K562 (cell line): ENCODE results near the gene BAD. TPM values are rescaled to one million over a fixed set of nuclear protein-coding genes. Genes with fewer than 3 reads are reported as not detected.
A peak's percentile ranks its signal among the peaks of the same experiment; 100 is the strongest.

Source experiments
- BHLHE40 ChIP-seq: IDR thresholded peaks from 2 replicates; pipeline ENCODE4 v1.6.1; 2011; ENCODE audit warnings: low read length, improper control_type of control experiment
- CBX5 ChIP-seq: IDR thresholded peaks from 2 replicates; pipeline ENCODE4 v1.6.1; 2014; ENCODE audit warnings: low read depth, borderline replicate concordance
- CBX8 ChIP-seq: fragments of 200-600 bp; sonication (generic); IDR thresholded peaks from 2 replicates; pipeline ENCODE4 v1.6.1; 2012; ENCODE audit warnings: borderline replicate concordance, mixed run types, low read depth, mild to moderate bottlenecking, moderate library complexity, mixed read lengths, low read length, control low read depth, inconsistent platforms; ENCODE audit not compliant: poor library complexity, severe bottlenecking; ENCODE audit errors: extremely low read depth
- CREB5 ChIP-seq: fragments of 250-450 bp; sonication (Bioruptor Pico); IDR thresholded peaks from 2 replicates; pipeline ENCODE4 v1.5.0; 2020; ENCODE audit warnings: mild to moderate bottlenecking
- DNMT1 ChIP-seq: fragments of 450-650 bp; IDR thresholded peaks from 2 replicates; pipeline ENCODE4 v1.6.1; 2016; ENCODE audit warnings: antibody characterized with exemption, mild to moderate bottlenecking
- FIP1L1 ChIP-seq: fragments of 200-400 bp; formaldehyde crosslinking; IDR thresholded peaks from 2 replicates; pipeline ENCODE4 v1.6.1; 2018; ENCODE audit warnings: mild to moderate bottlenecking, low read depth, low read length; ENCODE audit not compliant: poor library complexity, severe bottlenecking
- GTF2E2 ChIP-seq: fragments of 200-800 bp; sonication (Bioruptor generic); IDR thresholded peaks from 2 replicates; pipeline ENCODE4 v1.6.1; 2016; ENCODE audit warnings: missing genetic modification characterization, missing compliant biosample characterization
- HSF4 ChIP-seq: fragments of 250-450 bp; sonication (Bioruptor Pico); IDR thresholded peaks from 2 replicates; pipeline ENCODE4 v2.1.2; 2022; ENCODE audit warnings: mild to moderate bottlenecking, moderate library complexity, borderline replicate concordance
- LARP7 ChIP-seq: fragments of 450-650 bp; IDR thresholded peaks from 2 replicates; pipeline ENCODE4 v1.6.1; 2016
- MTA2 ChIP-seq: fragments of 450-650 bp; IDR thresholded peaks from 2 replicates; pipeline ENCODE4 v1.6.1; 2016; ENCODE audit warnings: low read depth
- MXI1 ChIP-seq: IDR thresholded peaks from 2 replicates; pipeline ENCODE4 v1.6.1; 2011; ENCODE audit warnings: low read depth, mild to moderate bottlenecking, improper control_type of control experiment, low read length
- RREB1 ChIP-seq: fragments of 250-450 bp; sonication (Bioruptor Pico); IDR thresholded peaks from 2 replicates; pipeline ENCODE4 v1.4.0; 2020
- THAP7 ChIP-seq: fragments of 250-450 bp; sonication (Bioruptor Pico); IDR thresholded peaks from 2 replicates; pipeline ENCODE4 v1.5.0; 2021
- TRIM25 ChIP-seq: fragments of 450-650 bp; IDR thresholded peaks from 2 replicates; pipeline ENCODE4 v1.7.0; 2016; ENCODE audit warnings: borderline replicate concordance
- TSC22D4 ChIP-seq: fragments of 450-650 bp; IDR thresholded peaks from 2 replicates; pipeline ENCODE4 v1.6.1; 2016; ENCODE audit warnings: missing genetic modification characterization, missing biosample characterization, control low read depth
- ZBTB1 ChIP-seq: sonication (generic); formaldehyde crosslinking; IDR thresholded peaks from 2 replicates; pipeline ENCODE4 v1.8.1; 2023; ENCODE audit warnings: missing genetic modification reagents, low read depth, mild to moderate bottlenecking, borderline replicate concordance
- ZNF77 ChIP-seq: fragments of 250-450 bp; sonication (Bioruptor Pico); IDR thresholded peaks from 2 replicates; pipeline ENCODE4 v1.5.0; 2020
- ZNF780A ChIP-seq: fragments of 250-450 bp; sonication (Bioruptor Pico); IDR thresholded peaks from 2 replicates; pipeline ENCODE4 v1.5.0; 2021; ENCODE audit warnings: mild to moderate bottlenecking
- polyA plus RNA-seq, 8 experiments: library from polyadenylated mRNA; depleted of rRNA in 4 of 8; stranded (reverse) in 5 of 8; unstranded in 3 of 8; fragments of >200 nt; fragmentation: Nextera tagmentation in 2 of 8; fragmentation: Illumina TruSeq in 1 of 8; extraction: Ambion mirVana in 2 of 8; extraction: Trizol in 1 of 8; gene quantifications; 2 replicates each; pipeline versions ENCODE4 v1.2.1 to v1.2.3, GENCODE V29; 2011 to 2014; ENCODE audit warnings: inconsistent platforms in 1 of 8, missing spikeins in 1 of 8
- total RNA-seq, 7 experiments: library from RNA; depleted of rRNA in 6 of 7; stranded (reverse); fragments of >200 nt in 6 of 7; fragmentation: Illumina TruSeq in 2 of 7; extraction: Trizol in 2 of 7; gene quantifications; 2 replicates each; pipeline versions ENCODE4 v1.2.1 to v1.2.3, GENCODE V29; 2011 to 2021; ENCODE audit warnings: low replicate concordance in 1 of 7

BAD gene
- total and polyA plus RNA-seq, 9 of the 15 experiments (the other 6 are each of a cell fraction or from before 2014, with no cell fraction given), result 0.61 to 45.6 (median 11.8) TPM

GRCh38 chr11:64240435-64241240, 43.8 kb downstream of the BAD start, which contains the start of gene FKBP2 (continued):
- TF ChIP-seq TRIM25 (no peak), ZNF780A (no peak), RREB1 (CRISPR knock-in tag) (peak; percentile 70; the same call in 1 of the 2 replicates), DNMT1 (no peak), FIP1L1 (no peak), CBX5 (no peak), MTA2 (no peak; the same call in 1 of the 2 replicates), GTF2E2 (peak; percentile 77), HSF4 (CRISPR knock-in tag) (no peak), ZBTB1 (CRISPR knock-in tag) (no peak), LARP7 (no peak), CBX8 (no peak), TSC22D4 (tag) (no peak), MXI1 (0 out of 2 replicates have a peak, but pooled peaks have one; percentile 4), BHLHE40 (peak; percentile 98), THAP7 (peak; percentile 68; the same call in 1 of the 2 replicates), ZNF77 (peak; percentile 78; the same call in 1 of the 2 replicates), CREB5 (CRISPR knock-in tag) (0 out of 2 replicates have a peak, but pooled peaks have one; percentile 81)
